Natural killer cell (primary cell): ENCODE measurements around the gene ERCC2. TPM values are rescaled to one million over a fixed set of nuclear protein-coding genes. Genes with fewer than 3 reads are reported as not detected.

Experiments
- ATAC-seq, 3 donors: fragments of 150-1000 bp in 2 of 3; fragments of 200-7000 bp in 1 of 3; cut with Tn5 transposase; 1 replicate in 1 of 3; 2 replicates in 2 of 3; pipeline ENCODE4 v1.10.0; 2021; ENCODE audit warnings: mild to moderate bottlenecking in 2 of 3, moderate library complexity in 2 of 3
- DNase-seq, 2 donors: peaks; one replicate each; pipeline versions ENCODE4 v3.0.0 to v3.0.0-alpha.2; 2013 to 2021; ENCODE audit warnings: mixed read lengths in 1 of 2
- H3K27ac ChIP-seq: one replicate; pipeline ENCODE4 v1.5.1; 2013; ENCODE audit warnings: mild to moderate bottlenecking, low read length
- H3K27me3 ChIP-seq: one replicate; pipeline ENCODE4 v1.6.1; 2013; ENCODE audit warnings: low read length; ENCODE audit not compliant: control insufficient read depth, insufficient read depth
- H3K36me3 ChIP-seq: one replicate; pipeline ENCODE4 v1.6.1; 2013; ENCODE audit warnings: low read length; ENCODE audit not compliant: control insufficient read depth, insufficient read depth
- H3K4me1 ChIP-seq: one replicate; pipeline ENCODE4 v1.6.1; 2013; ENCODE audit warnings: low read length; ENCODE audit not compliant: control insufficient read depth, insufficient read depth
- H3K4me3 ChIP-seq: one replicate; pipeline ENCODE4 v1.5.1; 2013; ENCODE audit warnings: low read length
- H3K9me3 ChIP-seq: one replicate; pipeline ENCODE4 v1.6.1; 2013; ENCODE audit warnings: low read length; ENCODE audit not compliant: control insufficient read depth, insufficient read depth
- H3K27ac Mint-ChIP-seq, 2 donors: one replicate each; pipeline ENCODE4 v1.8.0; 2022; ENCODE audit warnings: mild to moderate bottlenecking in 2 of 2, mixed read lengths in 2 of 2, moderate library complexity in 1 of 2
- H3K27me3 Mint-ChIP-seq, 2 donors: one replicate each; pipeline ENCODE4 v1.8.0; 2022; ENCODE audit warnings: low read depth in 2 of 2, mixed read lengths in 2 of 2
- H3K36me3 Mint-ChIP-seq: one replicate; pipeline ENCODE4 v1.8.0; 2022; ENCODE audit warnings: mixed read lengths
- H3K4me1 Mint-ChIP-seq, 2 donors: one replicate each; pipeline ENCODE4 v1.8.0; 2022; ENCODE audit warnings: mixed read lengths in 2 of 2
- H3K4me3 Mint-ChIP-seq: one replicate; pipeline ENCODE4 v1.8.0; 2022; ENCODE audit warnings: mild to moderate bottlenecking, moderate library complexity, mixed read lengths
- H3K9me3 Mint-ChIP-seq, 2 donors: one replicate each; pipeline ENCODE4 v1.8.0; 2022; ENCODE audit warnings: mixed read lengths in 2 of 2
- CTCF ChIP-seq: fragments of 200-600 bp; IDR thresholded peaks from one replicate; pipeline ENCODE4 v1.8.0; 2022; ENCODE audit warnings: antibody characterized with exemption
- WGBS: methylation state at CpG from one replicate; pipeline ENCODE4 v1.1.7; 2013; ENCODE audit warnings: missing lambda C conversion rate; ENCODE audit not compliant: insufficient coverage; 5-methylcytosine and 5-hydroxymethylcytosine counted together
- intact Hi-C: fragments of 100-400 bp; cut with micrococcal nuclease; formaldehyde crosslinking; loops from one replicate; pipeline ENCODE4 v1.14.2; 2022
- total RNA-seq, 4 donors: library from RNA; stranded (reverse); fragments of 120-200 nt in 1 of 4; gene quantifications; one replicate each; pipeline versions ENCODE4 v1.2.3 to v1.2.4, GENCODE V29; 2013 to 2022

The ERCC2 gene
- total RNA-seq, 3 donors from 2014 or later (not counting 1 experiment from before 2014, with no cell fraction given) = 13.4 to 22.3 (median 14.9) TPM

GRCh38 chr19:45352471-45352870 lies 17.9 kb downstream of the ERCC2 start:
- intact Hi-C loops = no loop called here
- no peaks in the 10 kb centered on the region for H3K9me3 Mint-ChIP-seq
- no peak for TF ChIP-seq CTCF
- no peak overlapping the region for H3K4me3 ChIP-seq
- ATAC-seq = no peak
- whole genome bisulfite sequencing = 96% methylated on average over 20 of the region's 20 CpGs
- no peak overlapping the region for H3K4me3 Mint-ChIP-seq
- peaks cover 0 to 5% of the 10 kb centered on the region in 2 donors for H3K4me1 Mint-ChIP-seq
- no peaks in the 10 kb centered on the region for H3K27me3 ChIP-seq
- H3K27ac Mint-ChIP-seq = no peak overlapping the region
- no peaks in the 10 kb centered on the region for H3K9me3 ChIP-seq
- no peaks in the 10 kb centered on the region for H3K27me3 Mint-ChIP-seq
- H3K36me3 Mint-ChIP-seq = no peaks in the 10 kb centered on the region
- no peaks in the 10 kb centered on the region for H3K4me1 ChIP-seq
- no peak for DNase-seq
- no peak overlapping the region for H3K27ac ChIP-seq
- H3K36me3 ChIP-seq = peaks cover 11% of the 10 kb centered on the region

- no peaks in the 10 kb centered on the region for H3K27me3 Mint-ChIP-seq
These were observed 18.3 kb downstream of the ERCC2 start for GRCh38 chr19:45352062-45352461.

GRCh38 chr19:45351401-45351952 lies 18.9 kb downstream of the ERCC2 start:
- Mint-ChIP-seq H3K4me3 (no peak overlapping the region), H3K36me3 (no peaks in the 10 kb centered on the region), H3K27me3 (no peaks in the 10 kb centered on the region), H3K9me3 (no peaks in the 10 kb centered on the region), H3K4me1 (peaks cover 0 to 5% of the 10 kb centered on the region in 2 donors), H3K27ac (no peak overlapping the region)
- intact Hi-C loops = no loop called here
- WGBS = 89% methylated on average over 13 of the region's 13 CpGs
- Histone ChIP-seq H3K9me3 (no peaks in the 10 kb centered on the region), H3K36me3 (peaks cover 11% of the 10 kb centered on the region), H3K27ac (no peak overlapping the region), H3K27me3 (no peaks in the 10 kb centered on the region), H3K4me1 (no peaks in the 10 kb centered on the region), H3K4me3 (no peak overlapping the region)
- no peak for TF ChIP-seq CTCF
- ATAC-seq (no peak), DNase-seq (no peak)

More at GRCh38 chr19:45352062-45352461, 18.3 kb downstream of the ERCC2 start:
- no peak for TF ChIP-seq CTCF
- intact Hi-C loops = no loop called here
- no peak overlapping the region for H3K27ac ChIP-seq
- peaks cover 11% of the 10 kb centered on the region for H3K36me3 ChIP-seq
- no peak overlapping the region for H3K4me3 ChIP-seq
- no peak overlapping the region for H3K4me3 Mint-ChIP-seq
- no peaks in the 10 kb centered on the region for H3K9me3 Mint-ChIP-seq
- no peaks in the 10 kb centered on the region for H3K36me3 Mint-ChIP-seq
- peaks cover 0 to 5% of the 10 kb centered on the region in 2 donors for H3K4me1 Mint-ChIP-seq
- 86% methylated on average over 15 of the region's 15 CpGs for WGBS
- H3K27me3 ChIP-seq = no peaks in the 10 kb centered on the region
- ATAC-seq (no peak), DNase-seq (no peak)
- H3K4me1 ChIP-seq = no peaks in the 10 kb centered on the region
- no peaks in the 10 kb centered on the region for H3K9me3 ChIP-seq
- no peak overlapping the region for H3K27ac Mint-ChIP-seq

GRCh38 chr19:45350477-45351058 lies 19.8 kb downstream of the ERCC2 start:
- Histone ChIP-seq H3K4me1 (no peaks in the 10 kb centered on the region), H3K4me3 (no peak overlapping the region), H3K27me3 (peaks cover 3% of the 10 kb centered on the region), H3K27ac (no peak overlapping the region), H3K9me3 (no peaks in the 10 kb centered on the region), H3K36me3 (peaks cover 11% of the 10 kb centered on the region)
- WGBS = 96% methylated on average over 17 of the region's 17 CpGs
- Mint-ChIP-seq H3K27ac (no peak overlapping the region), H3K27me3 (no peaks in the 10 kb centered on the region), H3K9me3 (no peaks in the 10 kb centered on the region), H3K4me3 (no peak overlapping the region), H3K4me1 (peaks cover 0 to 5% of the 10 kb centered on the region in 2 donors), H3K36me3 (no peaks in the 10 kb centered on the region)
- intact Hi-C loops = no loop called here
- TF ChIP-seq CTCF = no peak
- ATAC-seq (no peak), DNase-seq (no peak)
